GM23338 (cell line): ENCODE measurements around the gene COG1. TPM values are rescaled to one million over a fixed set of nuclear protein-coding genes. Genes with fewer than 3 reads are reported as not detected.

Source experiments
- ATAC-seq: fragments of 200-7000 bp; cut with Tn5 transposase; 3 replicates; pipeline ENCODE4 v1.9.1; 2020
- DNase-seq: peaks from one replicate; pipeline ENCODE4 v3.0.0-alpha.2; 2015; ENCODE audit warnings: low spot score
- H2AFZ ChIP-seq: fragments of 200-600 bp; sonication (generic); 2 replicates; pipeline ENCODE4 v1.8.0; 2016; ENCODE audit warnings: antibody characterized with exemption, mild to moderate bottlenecking, moderate library complexity
- H3F3A ChIP-seq: fragments of 200-600 bp; sonication (generic); replicated peaks from 2 replicates; pipeline ENCODE4 v1.8.0; 2017; ENCODE audit warnings: antibody characterized with exemption, mixed run types, low read depth
- H3K27ac ChIP-seq: fragments of 200-600 bp; sonication (generic); 2 replicates; pipeline ENCODE4 v1.6.1; 2016; ENCODE audit warnings: low read depth
- H3K27me3 ChIP-seq: fragments of 200-600 bp; sonication (generic); 2 replicates; pipeline ENCODE4 v1.8.0; 2016; ENCODE audit warnings: mild to moderate bottlenecking, mixed run types, moderate library complexity; ENCODE audit not compliant: insufficient read depth
- H3K36me3 ChIP-seq: fragments of 200-600 bp; sonication (generic); 2 replicates; pipeline ENCODE4 v1.8.0; 2016; ENCODE audit warnings: mild to moderate bottlenecking; ENCODE audit not compliant: insufficient read depth
- H3K4me1 ChIP-seq: fragments of 200-600 bp; sonication (generic); 2 replicates; pipeline ENCODE4 v1.8.0; 2016; ENCODE audit warnings: mild to moderate bottlenecking, moderate library complexity; ENCODE audit not compliant: insufficient read depth
- H3K4me2 ChIP-seq: fragments of 200-600 bp; sonication (generic); 2 replicates; pipeline ENCODE4 v1.7.1; 2017; ENCODE audit warnings: mixed run types
- H3K4me3 ChIP-seq: fragments of 200-600 bp; sonication (generic); 2 replicates; pipeline ENCODE4 v1.6.1; 2016; ENCODE audit warnings: mixed run types
- H3K79me2 ChIP-seq: fragments of 200-600 bp; sonication (generic); replicated peaks from 2 replicates; pipeline ENCODE4 v1.8.0; 2017; ENCODE audit warnings: mild to moderate bottlenecking; ENCODE audit not compliant: insufficient read depth
- H3K9me2 ChIP-seq: fragments of 200-600 bp; sonication (generic); 2 replicates; pipeline ENCODE4 v1.8.0; 2017; ENCODE audit not compliant: insufficient read depth
- H4K20me1 ChIP-seq: fragments of 200-600 bp; sonication (generic); replicated peaks from 2 replicates; pipeline ENCODE4 v1.8.0; 2017; ENCODE audit warnings: mild to moderate bottlenecking; ENCODE audit not compliant: insufficient read depth
- H3K27ac Mint-ChIP-seq: 2 replicates; pipeline ENCODE4 v1.8.0; 2020; ENCODE audit warnings: inconsistent platforms, mild to moderate bottlenecking, moderate library complexity, mixed read lengths
- H3K27me3 Mint-ChIP-seq: 3 replicates; pipeline ENCODE4 v1.8.0; 2022; ENCODE audit warnings: low read depth, mild to moderate bottlenecking, moderate library complexity, mixed read lengths, inconsistent platforms; ENCODE audit not compliant: insufficient read depth, poor library complexity
- H3K36me3 Mint-ChIP-seq: 3 replicates; pipeline ENCODE4 v1.8.0; 2021; ENCODE audit warnings: low read depth, mild to moderate bottlenecking, inconsistent platforms, moderate library complexity, mixed read lengths
- H3K4me1 Mint-ChIP-seq: 3 replicates; pipeline ENCODE4 v1.8.0; 2020; ENCODE audit warnings: mild to moderate bottlenecking, inconsistent platforms, mixed read lengths
- H3K4me3 Mint-ChIP-seq: 3 replicates; pipeline ENCODE4 v1.8.0; 2021; ENCODE audit warnings: moderate library complexity, mild to moderate bottlenecking, inconsistent platforms, mixed read lengths
- H3K9me3 Mint-ChIP-seq: 3 replicates; pipeline ENCODE4 v1.8.0; 2020; ENCODE audit warnings: moderate library complexity, mild to moderate bottlenecking, inconsistent platforms, mixed read lengths
- CREB1 ChIP-seq: fragments of 250-450 bp; sonication (Bioruptor Pico); IDR thresholded peaks from 2 replicates; pipeline ENCODE4 v1.5.0; 2020; ENCODE audit warnings: low read depth, mild to moderate bottlenecking, moderate library complexity
- EZH2 ChIP-seq: fragments of 200-600 bp; sonication (generic); IDR thresholded peaks from one replicate; pipeline ENCODE4 v1.8.0; 2017; ENCODE audit warnings: antibody characterized with exemption, mild to moderate bottlenecking, low read depth; ENCODE audit not compliant: unreplicated experiment
- EZH2phosphoT487 ChIP-seq: fragments of 200-600 bp; sonication (generic); IDR thresholded peaks from one replicate; pipeline ENCODE4 v1.8.1; 2018; ENCODE audit warnings: antibody characterized with exemption; ENCODE audit not compliant: unreplicated experiment
- JUNB ChIP-seq: IDR thresholded peaks from one replicate; pipeline ENCODE4 v1.6.1; 2016; ENCODE audit warnings: antibody characterized with exemption; ENCODE audit not compliant: unreplicated experiment
- NANOG ChIP-seq: IDR thresholded peaks from 2 replicates; pipeline ENCODE4 v1.6.1; 2016; ENCODE audit warnings: antibody characterized with exemption, borderline replicate concordance
- POLR2AphosphoS5 ChIP-seq: IDR thresholded peaks from 2 replicates; pipeline ENCODE4 v1.6.1; 2016; ENCODE audit warnings: antibody characterized with exemption, low read depth
- REST ChIP-seq: IDR thresholded peaks from one replicate; pipeline ENCODE4 v1.6.1; 2018; ENCODE audit warnings: antibody characterized with exemption; ENCODE audit not compliant: unreplicated experiment
- STAT1 ChIP-seq: IDR thresholded peaks from one replicate; pipeline ENCODE4 v1.6.1; 2016; ENCODE audit warnings: antibody characterized with exemption; ENCODE audit not compliant: unreplicated experiment
- ZNF114 ChIP-seq: fragments of 250-450 bp; sonication (Bioruptor Pico); IDR thresholded peaks from 2 replicates; pipeline ENCODE4 v1.5.0; 2020; ENCODE audit warnings: mild to moderate bottlenecking, moderate library complexity
- ZNF331 ChIP-seq: fragments of 250-450 bp; sonication (Bioruptor Pico); IDR thresholded peaks from 2 replicates; pipeline ENCODE4 v1.5.0; 2020; ENCODE audit warnings: low read depth, mild to moderate bottlenecking, moderate library complexity
- polyA plus RNA-seq: library from polyadenylated mRNA; unstranded; fragments of >200 nt; fragmentation: Nextera tagmentation; extraction: Ambion mirVana; gene quantifications from 2 replicates; pipeline ENCODE4 v1.2.1, GENCODE V29; 2016
- total RNA-seq: library from RNA; depleted of rRNA; stranded (reverse); fragments of >200 nt; shearing (Covaris generic); gene quantifications from 2 replicates; pipeline ENCODE4 v1.2.3, GENCODE V29; 2014
- TF ChIP-seq, protein P1 (sequence below), 2 experiments: fragments of 200-600 bp in 1 of 2; sonication (generic) in 1 of 2; conservative IDR thresholded peaks; 2 replicates each; pipeline versions ENCODE4 v1.5.1 to v1.6.1; 2016 to 2017; ENCODE audit warnings: antibody characterized with exemption in 2 of 2, low read depth in 2 of 2, mild to moderate bottlenecking in 2 of 2, moderate library complexity in 1 of 2
- TF ChIP-seq, protein P2 (sequence below): fragments of 250-450 bp; sonication (Bioruptor Pico); IDR thresholded peaks from 2 replicates; pipeline ENCODE4 v1.5.0; 2020; ENCODE audit warnings: mild to moderate bottlenecking, moderate library complexity
- TF ChIP-seq, protein P3 (sequence below): IDR thresholded peaks from 2 replicates; pipeline ENCODE4 v1.6.1; 2016; ENCODE audit warnings: antibody characterized with exemption

COG1 gene
- total and polyA plus RNA-seq, 2 experiments from 2014 or later: 15.0 to 26.1 TPM

DNA sequence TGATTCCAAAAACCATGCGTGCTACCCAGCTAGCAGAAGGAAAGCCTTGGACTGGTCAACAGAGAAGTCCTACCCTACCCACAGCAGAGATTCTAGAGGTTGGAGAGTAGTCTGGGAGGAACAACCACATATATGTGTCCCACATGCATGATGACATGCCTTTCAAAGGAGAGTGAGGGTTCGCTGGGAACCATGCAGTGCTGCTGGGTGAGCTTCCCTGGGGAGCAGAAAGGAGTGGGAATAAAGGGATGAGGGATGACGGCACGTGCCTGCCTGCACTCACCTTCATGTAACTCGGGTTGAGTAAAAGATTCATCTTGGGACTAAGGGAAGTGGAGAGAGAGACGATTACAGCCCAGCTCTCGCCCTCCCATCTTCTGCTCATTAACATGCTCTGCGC, 59.0 kb downstream of the COG1 start:
- TF ChIP-seq ZNF114 (CRISPR knock-in tag) (no peak), CREB1 (CRISPR knock-in tag) (no peak), JUNB (no peak), EZH2 (no peak), ZNF331 (no peak), NANOG (no peak), STAT1 (no peak), EZH2phosphoT487 (no peak), REST (no peak), POLR2AphosphoS5 (no peak)
- TF ChIP-seq, protein P1, sequence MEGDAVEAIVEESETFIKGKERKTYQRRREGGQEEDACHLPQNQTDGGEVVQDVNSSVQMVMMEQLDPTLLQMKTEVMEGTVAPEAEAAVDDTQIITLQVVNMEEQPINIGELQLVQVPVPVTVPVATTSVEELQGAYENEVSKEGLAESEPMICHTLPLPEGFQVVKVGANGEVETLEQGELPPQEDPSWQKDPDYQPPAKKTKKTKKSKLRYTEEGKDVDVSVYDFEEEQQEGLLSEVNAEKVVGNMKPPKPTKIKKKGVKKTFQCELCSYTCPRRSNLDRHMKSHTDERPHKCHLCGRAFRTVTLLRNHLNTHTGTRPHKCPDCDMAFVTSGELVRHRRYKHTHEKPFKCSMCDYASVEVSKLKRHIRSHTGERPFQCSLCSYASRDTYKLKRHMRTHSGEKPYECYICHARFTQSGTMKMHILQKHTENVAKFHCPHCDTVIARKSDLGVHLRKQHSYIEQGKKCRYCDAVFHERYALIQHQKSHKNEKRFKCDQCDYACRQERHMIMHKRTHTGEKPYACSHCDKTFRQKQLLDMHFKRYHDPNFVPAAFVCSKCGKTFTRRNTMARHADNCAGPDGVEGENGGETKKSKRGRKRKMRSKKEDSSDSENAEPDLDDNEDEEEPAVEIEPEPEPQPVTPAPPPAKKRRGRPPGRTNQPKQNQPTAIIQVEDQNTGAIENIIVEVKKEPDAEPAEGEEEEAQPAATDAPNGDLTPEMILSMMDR (conservative IDR thresholded peaks at IDR 0.05; ENCODE audit: low read depth in 2 of 2): no peak
- TF ChIP-seq, protein P2, sequence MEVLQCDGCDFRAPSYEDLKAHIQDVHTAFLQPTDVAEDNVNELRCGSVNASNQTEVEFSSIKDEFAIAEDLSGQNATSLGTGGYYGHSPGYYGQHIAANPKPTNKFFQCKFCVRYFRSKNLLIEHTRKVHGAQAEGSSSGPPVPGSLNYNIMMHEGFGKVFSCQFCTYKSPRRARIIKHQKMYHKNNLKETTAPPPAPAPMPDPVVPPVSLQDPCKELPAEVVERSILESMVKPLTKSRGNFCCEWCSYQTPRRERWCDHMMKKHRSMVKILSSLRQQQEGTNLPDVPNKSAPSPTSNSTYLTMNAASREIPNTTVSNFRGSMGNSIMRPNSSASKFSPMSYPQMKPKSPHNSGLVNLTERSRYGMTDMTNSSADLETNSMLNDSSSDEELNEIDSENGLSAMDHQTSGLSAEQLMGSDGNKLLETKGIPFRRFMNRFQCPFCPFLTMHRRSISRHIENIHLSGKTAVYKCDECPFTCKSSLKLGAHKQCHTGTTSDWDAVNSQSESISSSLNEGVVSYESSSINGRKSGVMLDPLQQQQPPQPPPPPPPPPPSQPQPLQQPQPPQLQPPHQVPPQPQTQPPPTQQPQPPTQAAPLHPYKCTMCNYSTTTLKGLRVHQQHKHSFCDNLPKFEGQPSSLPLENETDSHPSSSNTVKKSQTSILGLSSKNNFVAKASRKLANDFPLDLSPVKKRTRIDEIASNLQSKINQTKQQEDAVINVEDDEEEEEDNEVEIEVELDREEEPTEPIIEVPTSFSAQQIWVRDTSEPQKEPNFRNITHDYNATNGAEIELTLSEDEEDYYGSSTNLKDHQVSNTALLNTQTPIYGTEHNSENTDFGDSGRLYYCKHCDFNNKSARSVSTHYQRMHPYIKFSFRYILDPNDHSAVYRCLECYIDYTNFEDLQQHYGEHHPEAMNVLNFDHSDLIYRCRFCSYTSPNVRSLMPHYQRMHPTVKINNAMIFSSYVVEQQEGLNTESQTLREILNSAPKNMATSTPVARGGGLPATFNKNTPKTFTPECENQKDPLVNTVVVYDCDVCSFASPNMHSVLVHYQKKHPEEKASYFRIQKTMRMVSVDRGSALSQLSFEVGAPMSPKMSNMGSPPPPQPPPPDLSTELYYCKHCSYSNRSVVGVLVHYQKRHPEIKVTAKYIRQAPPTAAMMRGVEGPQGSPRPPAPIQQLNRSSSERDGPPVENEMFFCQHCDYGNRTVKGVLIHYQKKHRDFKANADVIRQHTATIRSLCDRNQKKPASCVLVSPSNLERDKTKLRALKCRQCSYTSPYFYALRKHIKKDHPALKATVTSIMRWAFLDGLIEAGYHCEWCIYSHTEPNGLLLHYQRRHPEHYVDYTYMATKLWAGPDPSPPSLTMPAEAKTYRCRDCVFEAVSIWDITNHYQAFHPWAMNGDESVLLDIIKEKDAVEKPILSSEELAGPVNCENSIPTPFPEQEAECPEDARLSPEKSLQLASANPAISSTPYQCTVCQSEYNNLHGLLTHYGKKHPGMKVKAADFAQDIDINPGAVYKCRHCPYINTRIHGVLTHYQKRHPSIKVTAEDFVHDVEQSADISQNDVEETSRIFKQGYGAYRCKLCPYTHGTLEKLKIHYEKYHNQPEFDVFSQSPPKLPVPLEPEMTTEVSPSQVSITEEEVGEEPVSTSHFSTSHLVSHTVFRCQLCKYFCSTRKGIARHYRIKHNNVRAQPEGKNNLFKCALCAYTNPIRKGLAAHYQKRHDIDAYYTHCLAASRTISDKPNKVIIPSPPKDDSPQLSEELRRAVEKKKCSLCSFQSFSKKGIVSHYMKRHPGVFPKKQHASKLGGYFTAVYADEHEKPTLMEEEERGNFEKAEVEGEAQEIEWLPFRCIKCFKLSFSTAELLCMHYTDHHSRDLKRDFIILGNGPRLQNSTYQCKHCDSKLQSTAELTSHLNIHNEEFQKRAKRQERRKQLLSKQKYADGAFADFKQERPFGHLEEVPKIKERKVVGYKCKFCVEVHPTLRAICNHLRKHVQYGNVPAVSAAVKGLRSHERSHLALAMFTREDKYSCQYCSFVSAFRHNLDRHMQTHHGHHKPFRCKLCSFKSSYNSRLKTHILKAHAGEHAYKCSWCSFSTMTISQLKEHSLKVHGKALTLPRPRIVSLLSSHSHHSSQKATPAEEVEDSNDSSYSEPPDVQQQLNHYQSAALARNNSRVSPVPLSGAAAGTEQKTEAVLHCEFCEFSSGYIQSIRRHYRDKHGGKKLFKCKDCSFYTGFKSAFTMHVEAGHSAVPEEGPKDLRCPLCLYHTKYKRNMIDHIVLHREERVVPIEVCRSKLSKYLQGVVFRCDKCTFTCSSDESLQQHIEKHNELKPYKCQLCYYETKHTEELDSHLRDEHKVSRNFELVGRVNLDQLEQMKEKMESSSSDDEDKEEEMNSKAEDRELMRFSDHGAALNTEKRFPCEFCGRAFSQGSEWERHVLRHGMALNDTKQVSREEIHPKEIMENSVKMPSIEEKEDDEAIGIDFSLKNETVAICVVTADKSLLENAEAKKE (CRISPR knock-in tag): no peak
- TF ChIP-seq, protein P3, sequence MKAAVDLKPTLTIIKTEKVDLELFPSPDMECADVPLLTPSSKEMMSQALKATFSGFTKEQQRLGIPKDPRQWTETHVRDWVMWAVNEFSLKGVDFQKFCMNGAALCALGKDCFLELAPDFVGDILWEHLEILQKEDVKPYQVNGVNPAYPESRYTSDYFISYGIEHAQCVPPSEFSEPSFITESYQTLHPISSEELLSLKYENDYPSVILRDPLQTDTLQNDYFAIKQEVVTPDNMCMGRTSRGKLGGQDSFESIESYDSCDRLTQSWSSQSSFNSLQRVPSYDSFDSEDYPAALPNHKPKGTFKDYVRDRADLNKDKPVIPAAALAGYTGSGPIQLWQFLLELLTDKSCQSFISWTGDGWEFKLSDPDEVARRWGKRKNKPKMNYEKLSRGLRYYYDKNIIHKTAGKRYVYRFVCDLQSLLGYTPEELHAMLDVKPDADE: no peak
- H3K27ac ChIP-seq: no peak overlapping the region

More for the DNA sequence above, 59.0 kb downstream of the COG1 start:
- H3K4me3 Mint-ChIP-seq: no peak overlapping the region
- Histone ChIP-seq H3K79me2 (no peaks in the 10 kb centered on the region), H3K4me3 (no peak overlapping the region), H3F3A (no peaks in the 10 kb centered on the region; the same call in 1 of the 2 replicates), H3K4me2 (no peak overlapping the region), H4K20me1 (no peaks in the 10 kb centered on the region; the same call in 1 of the 2 replicates), H3K27me3 (no peaks in the 10 kb centered on the region), H3K9me2 (no peaks in the 10 kb centered on the region), H2AFZ (no peak overlapping the region), H3K36me3 (no peaks in the 10 kb centered on the region; the same call in 1 of the 2 replicates), H3K4me1 (peaks cover 5% of the 10 kb centered on the region)
- ATAC-seq: no peak
- DNase-seq: no peak
- H3K9me3 Mint-ChIP-seq: no peaks in the 10 kb centered on the region
- H3K36me3 Mint-ChIP-seq: peaks cover 2% of the 10 kb centered on the region; the same call in 1 of the 3 replicates
- H3K4me1 Mint-ChIP-seq: peaks cover 9% of the 10 kb centered on the region; the same call in 2 of the 3 replicates
- peaks cover 2% of the 10 kb centered on the region for H3K27me3 Mint-ChIP-seq
- no peak overlapping the region for H3K27ac Mint-ChIP-seq
